ENCODE measurements around the gene NOX5. TPM values are rescaled to one million over a fixed set of nuclear protein-coding genes. Genes with fewer than 3 reads are reported as not detected.

NOX5 gene
- total RNA-seq, 1 donor from 2014 or later, result not detected

DNA sequence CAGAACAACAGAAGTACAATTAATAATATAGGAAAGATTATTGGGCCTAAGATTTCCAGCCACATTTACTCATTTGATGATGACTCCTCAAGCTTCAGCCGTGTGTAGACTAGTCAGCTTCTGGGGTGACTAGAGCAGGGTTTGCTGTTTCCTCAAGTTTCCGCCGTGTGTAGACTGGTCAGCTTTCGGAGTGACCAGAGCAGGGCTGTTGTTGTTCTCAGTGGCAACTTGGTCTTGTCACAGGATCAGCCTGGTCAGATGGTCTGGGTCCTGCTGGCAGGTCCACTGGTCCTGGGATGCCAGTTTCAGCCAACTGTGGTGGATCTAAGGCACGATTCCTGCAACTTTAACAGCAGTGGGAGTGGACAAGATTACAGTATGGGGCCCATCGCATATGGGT is 21.8 kb upstream of the NOX5 start:
- Histone ChIP-seq H3K9me3 (replicated peaks) (no peaks in the 10 kb centered on the region), H3K4me1 (peaks cover 22% of the 10 kb centered on the region), H3K4me3 (no peak overlapping the region), H3K36me3 (no peaks in the 10 kb centered on the region), H3K27ac (replicated peaks) (no peak overlapping the region), H3K27me3 (ENCODE audit: low read depth) (no peaks in the 10 kb centered on the region)
- TF ChIP-seq, protein P1, sequence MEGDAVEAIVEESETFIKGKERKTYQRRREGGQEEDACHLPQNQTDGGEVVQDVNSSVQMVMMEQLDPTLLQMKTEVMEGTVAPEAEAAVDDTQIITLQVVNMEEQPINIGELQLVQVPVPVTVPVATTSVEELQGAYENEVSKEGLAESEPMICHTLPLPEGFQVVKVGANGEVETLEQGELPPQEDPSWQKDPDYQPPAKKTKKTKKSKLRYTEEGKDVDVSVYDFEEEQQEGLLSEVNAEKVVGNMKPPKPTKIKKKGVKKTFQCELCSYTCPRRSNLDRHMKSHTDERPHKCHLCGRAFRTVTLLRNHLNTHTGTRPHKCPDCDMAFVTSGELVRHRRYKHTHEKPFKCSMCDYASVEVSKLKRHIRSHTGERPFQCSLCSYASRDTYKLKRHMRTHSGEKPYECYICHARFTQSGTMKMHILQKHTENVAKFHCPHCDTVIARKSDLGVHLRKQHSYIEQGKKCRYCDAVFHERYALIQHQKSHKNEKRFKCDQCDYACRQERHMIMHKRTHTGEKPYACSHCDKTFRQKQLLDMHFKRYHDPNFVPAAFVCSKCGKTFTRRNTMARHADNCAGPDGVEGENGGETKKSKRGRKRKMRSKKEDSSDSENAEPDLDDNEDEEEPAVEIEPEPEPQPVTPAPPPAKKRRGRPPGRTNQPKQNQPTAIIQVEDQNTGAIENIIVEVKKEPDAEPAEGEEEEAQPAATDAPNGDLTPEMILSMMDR (IDR thresholded peaks at IDR 0.05; ENCODE audit: borderline replicate concordance), result no peak
- DNase-seq, result no peak
- intact Hi-C loops (cut with micrococcal nuclease), result no loop called here

DNA sequence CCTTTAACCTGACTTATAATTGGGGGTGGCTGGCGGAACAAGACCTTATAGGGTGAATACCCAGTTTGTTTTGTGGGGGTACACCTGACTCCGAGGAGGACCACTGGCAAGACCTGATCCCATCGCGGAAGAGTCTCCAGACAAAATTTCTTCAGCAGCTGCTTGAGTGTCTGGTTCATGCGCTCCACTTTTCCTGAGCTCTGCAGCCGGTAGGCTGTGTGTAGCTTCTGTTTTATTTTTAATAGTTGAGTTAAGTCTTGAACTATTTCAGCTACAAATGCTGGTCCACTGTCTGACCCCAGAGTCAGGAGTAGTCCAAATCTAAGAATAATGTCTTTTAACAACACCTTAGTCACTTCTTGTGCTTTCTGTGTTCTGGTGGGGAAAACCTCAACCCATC is 21.2 kb upstream of the NOX5 start:
- intact Hi-C loops (cut with micrococcal nuclease), result no loop called here
- TF ChIP-seq, protein P1 (IDR thresholded peaks at IDR 0.05; ENCODE audit: borderline replicate concordance), result no peak
- no peak for DNase-seq
- Histone ChIP-seq H3K4me1 (peaks cover 23% of the 10 kb centered on the region), H3K27ac (replicated peaks) (no peak overlapping the region), H3K9me3 (replicated peaks) (no peaks in the 10 kb centered on the region), H3K27me3 (ENCODE audit: low read depth) (no peaks in the 10 kb centered on the region), H3K4me3 (no peak overlapping the region), H3K36me3 (no peaks in the 10 kb centered on the region)

DNA sequence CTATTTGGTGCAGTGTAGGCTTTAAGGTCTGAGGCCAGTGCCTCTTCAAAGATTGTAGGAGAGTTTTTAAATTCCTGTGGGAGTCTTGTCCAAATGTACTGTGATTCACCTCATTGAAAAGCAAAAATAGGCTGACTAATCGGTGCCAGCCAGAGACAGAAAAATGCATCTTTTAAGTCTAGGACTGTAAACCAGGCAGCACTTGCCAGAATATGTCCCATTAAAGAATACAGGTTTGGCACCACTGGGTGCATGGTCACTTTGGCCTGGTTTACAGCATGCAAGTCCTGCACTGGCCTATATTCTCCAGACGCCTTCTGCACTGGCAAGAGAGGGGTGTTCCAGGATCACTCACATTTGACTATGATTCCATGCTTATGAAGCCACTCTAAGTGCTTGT is 20.3 kb upstream of the NOX5 start:
- TF ChIP-seq, protein P1 (IDR thresholded peaks at IDR 0.05; ENCODE audit: borderline replicate concordance), result no peak
- DNase-seq, result no peak
- Histone ChIP-seq H3K9me3 (replicated peaks) (no peaks in the 10 kb centered on the region), H3K4me1 (peaks cover 32% of the 10 kb centered on the region), H3K36me3 (no peaks in the 10 kb centered on the region), H3K27ac (replicated peaks) (no peak overlapping the region), H3K27me3 (ENCODE audit: low read depth) (no peaks in the 10 kb centered on the region), H3K4me3 (no peak overlapping the region)
- intact Hi-C loops (cut with micrococcal nuclease), result no loop called here

DNA sequence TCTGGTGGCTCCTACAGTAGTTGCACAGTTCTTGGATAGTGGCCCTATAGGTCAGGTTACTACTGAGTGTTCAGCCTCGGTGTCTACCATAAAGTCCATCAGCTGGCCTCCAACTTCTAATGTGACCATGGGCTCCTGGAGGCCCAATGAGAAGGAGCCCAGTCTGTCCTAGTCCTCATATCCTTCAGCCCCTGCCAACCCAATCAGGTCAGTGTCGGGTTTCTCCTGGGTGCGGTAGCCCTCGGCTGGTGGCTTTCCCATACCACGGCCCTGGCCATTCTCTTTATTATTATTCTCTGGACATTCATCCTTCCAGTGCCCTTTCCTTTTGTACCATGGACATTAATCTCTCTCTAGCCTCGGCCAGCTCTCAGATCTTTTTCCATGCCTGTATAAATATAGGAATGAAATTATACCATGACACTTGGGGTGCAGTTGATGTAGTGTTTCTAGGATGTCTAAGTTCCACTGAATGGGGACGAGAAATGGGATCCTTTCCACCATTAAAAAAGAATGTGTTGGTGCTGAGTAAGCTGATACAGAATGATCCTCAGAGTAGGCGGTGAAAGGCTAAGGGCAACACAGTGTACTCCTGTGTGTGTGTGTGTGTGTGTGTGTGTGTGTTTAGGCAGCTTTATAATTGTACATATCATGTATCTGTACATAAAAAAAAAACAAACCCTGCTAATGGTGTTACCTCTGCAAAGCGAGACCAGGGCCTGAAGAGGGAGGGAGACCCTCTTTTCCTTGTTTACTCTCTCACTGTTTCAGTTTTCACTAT is 19.3 kb upstream of the NOX5 start:
- Histone ChIP-seq H3K4me1 (peaks cover 36% of the 10 kb centered on the region), H3K9me3 (replicated peaks) (no peaks in the 10 kb centered on the region), H3K4me3 (no peak overlapping the region), H3K27ac (replicated peaks) (no peak overlapping the region), H3K36me3 (no peaks in the 10 kb centered on the region), H3K27me3 (ENCODE audit: low read depth) (no peaks in the 10 kb centered on the region)
- DNase-seq, result no peak
- TF ChIP-seq, protein P1 (IDR thresholded peaks at IDR 0.05; ENCODE audit: borderline replicate concordance), result no peak
- intact Hi-C loops (cut with micrococcal nuclease), result no loop called here

DNA sequence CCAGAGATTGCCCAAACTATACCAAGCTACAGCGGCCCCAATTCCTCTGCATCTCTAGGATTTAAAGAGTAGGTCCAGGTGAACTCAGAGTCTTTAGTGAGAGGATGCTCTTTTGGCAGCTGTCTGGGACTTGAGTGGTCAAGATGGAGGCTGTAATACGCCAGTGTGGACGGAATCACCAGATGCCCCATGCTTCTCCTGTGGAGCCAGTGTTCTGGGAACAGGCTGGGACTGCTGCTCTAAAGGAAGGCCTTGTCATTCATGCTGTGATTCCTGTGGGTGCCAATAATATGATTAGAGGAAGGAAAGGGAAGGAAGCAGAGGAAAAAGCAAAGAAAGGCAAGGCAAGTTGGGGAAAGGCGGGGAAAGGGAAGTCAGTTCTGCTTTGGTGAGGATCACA is 17.4 kb upstream of the NOX5 start:
- Histone ChIP-seq H3K9me3 (replicated peaks) (no peaks in the 10 kb centered on the region), H3K27me3 (ENCODE audit: low read depth) (no peaks in the 10 kb centered on the region), H3K4me1 (peaks cover 36% of the 10 kb centered on the region), H3K4me3 (no peak overlapping the region), H3K36me3 (no peaks in the 10 kb centered on the region), H3K27ac (replicated peaks) (no peak overlapping the region)
- TF ChIP-seq, protein P1 (IDR thresholded peaks at IDR 0.05; ENCODE audit: borderline replicate concordance), result no peak
- intact Hi-C loops (cut with micrococcal nuclease), result no loop called here
- no peak for DNase-seq

Data from left ventricle myocardium inferior (tissue), 1 donor.